H1 (cell line): Measurements from ENCODE around the gene AP4M1. TPM values are rescaled to one million over a fixed set of nuclear protein-coding genes. Genes with fewer than 3 reads are reported as not detected.

Experiments
- CTCF ChIA-PET: fragments of 300-600 bp; sonication (Branson Sonifier 250); formaldehyde crosslinking; loops from one replicate; lab custom pipeline; 2021; ENCODE audit not compliant: partially characterized antibody; lab: Charles Lee
- POLR2A ChIA-PET: fragments of 300-600 bp; sonication (Branson Sonifier 250); formaldehyde crosslinking; loops from one replicate; lab custom pipeline; 2021; ENCODE audit warnings: inconsistent platforms; ENCODE audit not compliant: partially characterized antibody; lab: Charles Lee
- DNase-seq, 2 experiments: peaks; one replicate each; pipeline versions ENCODE4 v3.0.0 to v3.0.0-alpha.2; 2010 to 2022; ENCODE audit warnings: low spot score in 2 of 2, low read depth in 1 of 2, mixed read lengths in 1 of 2
- FAIRE-seq: peaks from 2 replicates; lab custom pipeline; 2011; peaks lifted over from hg19 to GRCh38; lab: Jason Lieb, UNC
- H2AFZ ChIP-seq: 2 replicates; pipeline ENCODE4 v1.8.1; 2012; ENCODE audit warnings: low read length, inconsistent platforms
- H2AK5ac ChIP-seq: 2 replicates; pipeline ENCODE4 v1.6.1; 2013; ENCODE audit warnings: low read depth, low read length
- H2BK120ac ChIP-seq: replicated peaks from 2 replicates; pipeline ENCODE3; 2013; ENCODE audit warnings: low read depth, low read length, inconsistent platforms
- H2BK12ac ChIP-seq: 2 replicates; pipeline ENCODE4 v1.6.1; 2013; ENCODE audit warnings: low read depth, low read length
- H2BK15ac ChIP-seq: 2 replicates; pipeline ENCODE4 v1.6.1; 2013; ENCODE audit warnings: low read length
- H2BK20ac ChIP-seq: 2 replicates; pipeline ENCODE4 v1.6.1; 2013; ENCODE audit warnings: low read length
- H2BK5ac ChIP-seq: 2 replicates; pipeline ENCODE4 v1.6.1; 2013; ENCODE audit warnings: low read depth, low read length
- H3K14ac ChIP-seq: 2 replicates; pipeline ENCODE4 v1.6.1; 2013; ENCODE audit warnings: inconsistent platforms; ENCODE audit not compliant: insufficient read length
- H3K18ac ChIP-seq: 2 replicates; pipeline ENCODE4 v1.6.1; 2013; ENCODE audit warnings: low read length; ENCODE audit errors: extremely low read depth
- H3K23ac ChIP-seq: 2 replicates; pipeline ENCODE4 v1.6.1; 2013; ENCODE audit warnings: inconsistent platforms; ENCODE audit not compliant: insufficient read length
- H3K23me2 ChIP-seq: 2 replicates; pipeline ENCODE4 v1.6.1; 2013; ENCODE audit warnings: low read depth, low read length
- H3K27ac ChIP-seq: 2 replicates; pipeline ENCODE4 v1.6.1; 2011; ENCODE audit warnings: low read depth, low read length, inconsistent platforms
- H3K27me3 ChIP-seq, 4 experiments: replicated peaks in 1 of 4; 1 replicate in 1 of 4; 2 replicates in 3 of 4; pipeline versions ENCODE4 v1.6.1 to v1.8.1; 2011 to 2013; ENCODE audit warnings: low read length in 3 of 4, mild to moderate bottlenecking in 3 of 4, inconsistent platforms in 2 of 4, mixed read lengths in 2 of 4, moderate library complexity in 1 of 4; ENCODE audit not compliant: control insufficient read depth in 3 of 4, insufficient read depth in 3 of 4; ENCODE audit errors: extremely low read depth in 1 of 4
- H3K36me3 ChIP-seq, 4 experiments: 2 replicates each; pipeline versions ENCODE4 v1.6.1 to v1.8.1; 2011 to 2013; ENCODE audit warnings: mild to moderate bottlenecking in 4 of 4, low read length in 3 of 4, moderate library complexity in 2 of 4, control low read depth in 1 of 4, inconsistent platforms in 1 of 4; ENCODE audit not compliant: insufficient read depth in 4 of 4, control insufficient read depth in 2 of 4
- H3K4ac ChIP-seq: replicated peaks from 2 replicates; pipeline ENCODE3; 2013; ENCODE audit warnings: low read length, low read depth, mixed read lengths, inconsistent platforms; ENCODE audit not compliant: insufficient read length
- H3K4me1 ChIP-seq, 4 experiments: replicated peaks in 1 of 4; 1 replicate in 1 of 4; 2 replicates in 3 of 4; pipeline versions ENCODE4 v1.6.1 to v1.8.1; 2011 to 2013; ENCODE audit warnings: low read length in 3 of 4, inconsistent platforms in 2 of 4, mixed read lengths in 1 of 4; ENCODE audit not compliant: insufficient read depth in 4 of 4, control insufficient read depth in 3 of 4
- H3K4me2 ChIP-seq, 2 experiments: 2 replicates each; pipeline versions ENCODE4 v1.6.1 to v1.8.1; 2011 to 2013; ENCODE audit warnings: low read depth in 2 of 2, low read length in 2 of 2, control low read depth in 1 of 2, inconsistent platforms in 1 of 2, mild to moderate bottlenecking in 1 of 2; ENCODE audit not compliant: insufficient read depth in 1 of 2
- H3K4me3 ChIP-seq, 4 experiments: fragments of 200-600, 300-600 bp in 1 of 4; sonication (generic), shearing (Covaris generic), sonication (Bioruptor Twin) in 1 of 4; 2 replicates each; pipeline versions ENCODE4 v1.5.1 to v1.8.1; 2011 to 2016; ENCODE audit warnings: low read length in 4 of 4, low read depth in 3 of 4, control low read depth in 2 of 4, inconsistent platforms in 2 of 4, mild to moderate bottlenecking in 2 of 4, mixed read lengths in 1 of 4, moderate library complexity in 1 of 4; ENCODE audit not compliant: insufficient read depth in 2 of 4; ENCODE audit errors: extremely low read depth in 1 of 4
- H3K56ac ChIP-seq: replicated peaks from 2 replicates; pipeline ENCODE3; 2013; ENCODE audit warnings: low read depth, mild to moderate bottlenecking, mixed read lengths, low read length, inconsistent platforms; ENCODE audit not compliant: insufficient read length
- H3K79me1 ChIP-seq: 2 replicates; pipeline ENCODE4 v1.6.1; 2013; ENCODE audit warnings: low read depth, low read length, control low read depth
- H3K79me2 ChIP-seq, 2 experiments: 2 replicates each; pipeline versions ENCODE4 v1.6.1 to v1.8.1; 2012 to 2013; ENCODE audit warnings: low read length in 2 of 2, mild to moderate bottlenecking in 2 of 2, inconsistent platforms in 1 of 2; ENCODE audit not compliant: insufficient read depth in 2 of 2, control insufficient read depth in 1 of 2
- H3K9ac ChIP-seq, 4 experiments: replicated peaks in 1 of 4; 1 replicate in 1 of 4; 2 replicates in 3 of 4; pipeline versions ENCODE4 v1.6.1 to v1.8.1; 2011 to 2013; ENCODE audit warnings: low read depth in 3 of 4, low read length in 3 of 4, control low read depth in 2 of 4, mild to moderate bottlenecking in 2 of 4, moderate library complexity in 2 of 4, inconsistent platforms in 1 of 4; ENCODE audit errors: extremely low read depth in 1 of 4
- H3K9me3 ChIP-seq, 2 experiments: 2 replicates each; pipeline versions ENCODE4 v1.6.1 to v1.8.1; 2012 to 2013; ENCODE audit warnings: mild to moderate bottlenecking in 2 of 2, moderate library complexity in 2 of 2, control low read depth in 1 of 2, inconsistent platforms in 1 of 2, low read depth in 1 of 2, low read length in 1 of 2, mixed read lengths in 1 of 2; ENCODE audit not compliant: insufficient read depth in 2 of 2
- H4K20me1 ChIP-seq, 2 experiments: replicated peaks in 1 of 2; 2 replicates each; pipeline versions ENCODE3 to v1.8.1; 2011 to 2013; ENCODE audit warnings: inconsistent platforms in 2 of 2, low read length in 2 of 2, mild to moderate bottlenecking in 1 of 2; ENCODE audit not compliant: insufficient read depth in 2 of 2, control insufficient read depth in 1 of 2
- H4K5ac ChIP-seq: 2 replicates; pipeline ENCODE4 v1.6.1; 2013; ENCODE audit warnings: low read length, low read depth, mixed read lengths, inconsistent platforms; ENCODE audit not compliant: insufficient read length
- H4K8ac ChIP-seq: 2 replicates; pipeline ENCODE4 v1.8.0; 2013; ENCODE audit warnings: mild to moderate bottlenecking, moderate library complexity, low read length, inconsistent platforms; ENCODE audit not compliant: insufficient read depth; ENCODE audit errors: extremely low read depth
- H4K91ac ChIP-seq: replicated peaks from 2 replicates; pipeline ENCODE3; 2013; ENCODE audit warnings: low read length, mixed read lengths, inconsistent platforms; ENCODE audit not compliant: insufficient read length
- POLR2A ChIP-seq, 2 experiments: IDR thresholded peaks; 1 replicate in 1 of 2; 2 replicates in 1 of 2; pipeline ENCODE4 v1.6.1; 2011; ENCODE audit warnings: low read depth in 2 of 2, low read length in 2 of 2, mild to moderate bottlenecking in 2 of 2; ENCODE audit errors: control extremely low read depth in 1 of 2
- SP2 ChIP-seq: IDR thresholded peaks from 2 replicates; pipeline ENCODE4 v1.6.1; 2012; ENCODE audit warnings: mild to moderate bottlenecking, low read length, inconsistent platforms
- WGBS, 2 experiments: shearing (Covaris generic) in 1 of 2; methylation state at CpG; one replicate each; pipeline versions ENCODE4 v1.1.6 to v1.1.7; 2013 to 2015; ENCODE audit warnings: low lambda C conversion rate in 2 of 2, mixed read lengths in 2 of 2, inconsistent platforms in 1 of 2, low coverage in 1 of 2, missing lambda C conversion rate in 1 of 2; ENCODE audit not compliant: insufficient replicate concordance in 2 of 2, insufficient coverage in 1 of 2, insufficient read length in 1 of 2; ENCODE audit errors: extremely low coverage in 1 of 2, missing lambda C conversion rate in 1 of 2; 5-methylcytosine and 5-hydroxymethylcytosine counted together
- polyA plus RNA-seq, 7 experiments: library from polyadenylated mRNA; depleted of rRNA in 3 of 7; stranded (reverse) in 5 of 7; unstranded in 2 of 7; fragments of >200 nt in 5 of 7; fragments of 200-250 nt in 2 of 7; gene quantifications; 1 replicate in 5 of 7; 2 replicates in 1 of 7; 4 replicates in 1 of 7; pipeline versions ENCODE4 v1.2.1 to v1.2.3, GENCODE V29; 2011 to 2013; ENCODE audit warnings: missing spikeins in 2 of 7, mixed read lengths in 2 of 7
- total RNA-seq: library from RNA; stranded (reverse); fragmentation: NEBNext Ultra II Directional; extraction: Animal tissue kit (Norgen Biotek cat#: 25700); gene quantifications from 2 replicates; pipeline ENCODE4 v1.2.1, GENCODE V29; 2021

The AP4M1 gene
- total and polyA plus RNA-seq, 2 of the 8 experiments (the other 6 are each of a cell fraction or from before 2014, with no cell fraction given): 15.2 to 16.6 TPM

- ChIA-PET CTCF (interaction anchor here (0.6 to 1.1 kb wide), 3 partner anchors 12 to 141 kb away, joined by 3 to 4 read pairs (median 3); partner anchors contain the start of gene GJC3), POLR2A (interaction anchor here (0.9 to 19.6 kb wide), 8 partner anchors 11 to 454 kb away, joined by 3 to 294 read pairs (median 6); partner anchors contain the start of genes COPS6, ZKSCAN1, ZNF3 and ZSCAN21)
- Histone ChIP-seq H3K18ac (no peak overlapping the region), H3K27ac (no peak overlapping the region), H3K9ac (no peak overlapping the region), H3K23me2 (no peaks in the 10 kb centered on the region), H4K5ac (no peak overlapping the region), H3K79me1 (no peaks in the 10 kb centered on the region; the same call in none of the 2 replicates), H3K4me1 (no peaks in the 10 kb centered on the region), H4K8ac (no peak overlapping the region), H3K79me2 (no peaks in the 10 kb centered on the region), H3K56ac (no peak overlapping the region), H4K91ac (no peak overlapping the region), H3K4ac (no peak overlapping the region), H3K4me3 (no peak overlapping the region), H3K36me3 (peaks cover 49 to 74% (median 62%) of the 10 kb centered on the region in 4 experiments), H2BK20ac (no peak overlapping the region), H3K9me3 (peaks cover 57 to 58% of the 10 kb centered on the region in 2 experiments), H3K14ac (no peak overlapping the region), H3K4me2 (no peak overlapping the region), H2BK120ac (no peak overlapping the region), H2AK5ac (no peak overlapping the region), H2BK15ac (no peak overlapping the region), H2AFZ (no peak overlapping the region), H4K20me1 (no peaks in the 10 kb centered on the region), H2BK12ac (no peak overlapping the region), H3K23ac (no peak overlapping the region), H2BK5ac (no peak overlapping the region), H3K27me3 (no peaks in the 10 kb centered on the region; a peak in 1 of 7 replicates)
- WGBS, 2 experiments: 87% methylated on average over 5 of the region's 5 CpGs; no CpG with 5 or more reads in 1 of the 2 experiments
- peak in 1 of 2 experiments; percentile 21; a peak in 2 of 3 replicates for TF ChIP-seq POLR2A (IDR thresholded peaks at IDR 0.05; ENCODE audit: control extremely low read depth in 1 of 2, low read depth in 2 of 2, low read length in 2 of 2)
- no peak for TF ChIP-seq SP2
- DNase-seq: no peak
- FAIRE-seq: no peak
Measured at GRCh38 chr7:100069991-100070390, 31.5 kb upstream of the AP4M1 start.
